Mucosa of gallbladder (tissue), 1 donor: Measurements from ENCODE around the gene AKR1E2. TPM values are rescaled to one million over a fixed set of nuclear protein-coding genes. Genes with fewer than 3 reads are reported as not detected.

Experiments
- total RNA-seq: library from RNA; stranded (reverse); gene quantifications from one replicate; pipeline ENCODE4 v1.2.1, GENCODE V29; 2021
- donor health status: DM: no; HTN: no; CAD: no.

AKR1E2 gene
- total RNA-seq, 1 donor from 2014 or later: 15.2 TPM

Other genes with a start within 250 kb of the AKR1E2 start
- 48.7 TPM for gene AKR1C1, start 137.2 kb downstream of the AKR1E2 start, total RNA-seq
- gene AKR1C2, start 177.7 kb downstream of the AKR1E2 start, total RNA-seq: 85.5 TPM